DMS153 (cell line): Measurements from ENCODE around the gene PSMD11.

Experiments used
- DNase-seq: peaks from one replicate; lab custom pipeline; 2025; lab: John Stamatoyannopoulos, UW

Gene PSMD11

GRCh38 chr17:32490101-32490482, 45.8 kb downstream of the PSMD11 start:
- DNase-seq, result no peak

GRCh38 chr17:32491371-32492263, 47.3 kb downstream of the PSMD11 start:
- no peak for DNase-seq

DNA sequence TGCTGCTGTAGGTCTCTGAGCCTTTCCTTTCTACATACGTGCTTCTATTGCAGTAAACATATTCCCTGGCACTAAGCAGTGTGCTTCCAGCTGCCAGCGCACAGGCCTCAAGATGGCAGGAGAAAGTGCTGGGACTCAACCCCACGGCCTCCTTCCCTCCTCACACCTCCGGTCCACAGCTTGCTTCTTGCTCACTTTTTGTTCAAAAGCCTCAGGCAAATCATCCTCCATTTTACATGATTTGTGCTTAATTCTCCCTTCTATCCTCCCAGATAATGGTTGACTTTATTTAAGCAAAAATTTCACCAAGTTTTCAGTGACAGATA, 47.9 kb downstream of the PSMD11 start:
- DNase-seq, result no peak

DNA sequence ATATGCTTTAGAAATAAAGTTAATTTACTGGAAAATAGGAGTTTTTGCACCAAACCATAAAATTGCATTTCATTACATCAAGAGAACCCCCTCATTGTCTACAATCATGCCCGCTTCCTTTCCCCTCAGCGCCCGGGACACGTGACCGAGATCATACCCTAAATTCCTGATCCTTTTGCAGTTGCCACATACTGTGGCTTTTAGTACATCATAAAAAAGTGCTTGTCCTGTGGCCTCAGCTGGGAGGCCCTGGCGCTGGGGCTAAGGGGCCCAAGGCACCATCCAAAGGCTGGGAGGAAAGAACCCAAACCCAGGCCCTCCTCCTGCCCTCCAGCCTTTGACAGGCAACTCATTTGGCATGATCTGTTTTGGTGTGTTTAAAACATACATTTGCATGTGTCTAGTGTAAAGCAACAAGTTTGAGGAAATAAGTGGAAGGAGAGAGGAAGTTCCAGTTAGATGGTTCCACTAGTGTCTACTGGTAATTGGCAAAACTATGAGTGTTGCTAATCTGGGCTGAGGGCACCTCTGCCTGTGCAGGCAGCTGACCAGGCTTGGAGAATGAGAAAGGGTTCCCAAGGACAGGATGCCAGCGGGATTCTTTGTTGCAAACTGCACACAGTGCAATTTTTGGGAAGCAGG, 48.5 kb downstream of the PSMD11 start:
- no peak for DNase-seq

DNA sequence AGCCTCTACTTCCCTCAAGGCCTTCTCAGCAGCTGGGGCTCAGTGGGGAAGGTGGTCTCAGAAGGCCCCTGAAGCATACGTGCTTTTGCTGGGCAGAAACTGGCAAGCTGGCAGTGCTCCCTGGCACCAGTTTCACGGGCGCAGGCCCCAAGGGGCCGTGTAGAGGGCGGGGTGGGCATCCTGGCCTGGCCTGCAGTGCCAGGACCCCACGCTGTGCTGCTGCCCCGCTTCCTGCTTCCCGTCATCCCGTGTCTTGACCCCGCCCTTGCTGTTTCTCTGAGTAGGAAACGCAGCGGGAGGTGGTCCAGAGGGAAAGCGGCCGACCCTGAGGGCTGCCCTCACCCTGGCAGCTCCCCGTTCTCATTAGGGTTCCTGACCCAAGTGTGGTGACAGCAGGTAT, 49.3 kb downstream of the PSMD11 start:
- no peak for DNase-seq

DNA sequence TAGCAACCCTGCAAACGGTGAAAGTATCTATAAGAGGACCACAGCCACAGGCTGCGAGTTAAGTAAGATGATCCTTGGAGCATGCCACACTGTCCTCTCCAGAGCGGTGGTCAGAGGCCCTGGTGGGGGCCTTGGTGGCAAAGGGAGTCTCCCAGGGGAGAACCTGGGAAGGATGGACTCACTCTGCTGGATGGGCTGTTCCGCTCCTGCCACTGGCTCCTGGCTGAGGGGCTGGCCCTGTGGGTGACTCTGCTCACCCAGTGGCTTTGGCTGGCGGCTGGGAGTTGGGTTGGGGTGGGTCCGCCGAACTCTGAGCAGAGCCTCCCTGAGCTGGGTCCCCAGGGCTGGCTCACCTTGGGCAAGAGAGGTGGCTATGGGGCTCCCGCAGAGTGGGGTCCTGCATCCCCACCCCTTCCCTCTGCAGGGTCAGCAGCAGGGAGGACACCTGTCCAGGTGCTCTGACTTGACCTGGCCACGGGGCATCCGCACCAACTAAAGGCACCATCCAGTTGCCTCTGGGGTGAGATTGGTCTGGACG, 49.7 kb downstream of the PSMD11 start:
- DNase-seq, result no peak

GRCh38 chr17:32494621-32495358, 50.5 kb downstream of the PSMD11 start:
- DNase-seq, result peak; percentile 29

- no peak for DNase-seq
Observed at GRCh38 chr17:32495359-32496231, 51.3 kb downstream of the PSMD11 start.

DNA sequence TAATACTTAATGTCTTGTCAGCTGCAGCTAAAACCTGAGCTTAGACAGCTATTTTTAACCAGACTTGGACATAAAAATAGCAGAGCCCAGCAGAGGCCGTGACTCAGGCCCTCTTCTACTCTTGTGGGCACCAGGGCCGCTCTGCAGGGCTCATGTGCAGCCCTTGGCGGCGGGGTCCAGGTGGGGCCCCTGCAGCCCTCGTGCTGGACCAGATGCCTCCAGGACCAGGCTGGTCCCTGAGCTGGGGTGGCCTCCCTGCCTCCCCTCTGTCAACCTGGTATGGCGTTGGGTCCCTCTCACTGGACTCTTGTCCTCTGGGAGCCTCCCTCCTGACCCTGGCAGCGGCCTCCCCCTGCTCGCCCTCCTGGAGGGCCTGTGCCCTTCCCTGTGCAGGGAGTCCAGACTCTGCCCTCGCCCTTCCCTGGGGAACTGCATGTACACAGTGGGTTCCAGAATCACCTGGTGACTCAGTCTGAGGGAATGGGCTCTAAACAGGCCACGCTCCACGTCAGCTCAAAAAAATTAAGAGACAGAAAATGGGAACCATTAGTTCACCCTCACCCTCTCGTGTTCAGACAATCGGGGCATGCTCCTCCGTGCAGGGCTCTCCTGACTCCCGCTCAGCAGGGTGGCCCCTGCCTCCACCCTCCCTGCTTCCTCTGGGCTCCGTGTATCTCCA, 52.2 kb downstream of the PSMD11 start:
- no peak for DNase-seq

GRCh38 chr17:32497431-32498205, 53.3 kb downstream of the PSMD11 start:
- DNase-seq, result no peak

- no peak for DNase-seq
Observed at GRCh38 chr17:32498391-32498790, 54.1 kb downstream of the PSMD11 start.

DNA sequence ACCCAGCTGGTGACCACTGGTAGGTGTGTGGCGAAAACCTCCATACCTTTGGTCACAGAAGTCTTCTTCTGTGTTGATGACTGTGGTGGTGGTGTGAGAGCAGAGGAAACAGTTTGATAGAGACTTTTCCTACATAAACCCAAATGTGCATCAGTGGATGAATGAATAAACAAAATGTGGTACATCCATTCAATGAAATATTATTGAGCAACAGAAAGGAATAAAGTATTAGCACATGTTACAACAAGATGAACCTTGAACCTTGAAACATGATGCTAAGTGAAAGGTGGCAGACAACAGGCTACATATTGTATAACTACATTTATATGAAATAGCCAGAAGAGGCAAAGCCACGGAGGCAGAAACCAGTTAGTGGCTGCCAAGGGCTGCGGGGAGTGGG, 57.7 kb downstream of the PSMD11 start:
- no peak for DNase-seq

- DNase-seq, result no peak
Observed at GRCh38 chr17:32502710-32503109, 58.4 kb downstream of the PSMD11 start.

DNA sequence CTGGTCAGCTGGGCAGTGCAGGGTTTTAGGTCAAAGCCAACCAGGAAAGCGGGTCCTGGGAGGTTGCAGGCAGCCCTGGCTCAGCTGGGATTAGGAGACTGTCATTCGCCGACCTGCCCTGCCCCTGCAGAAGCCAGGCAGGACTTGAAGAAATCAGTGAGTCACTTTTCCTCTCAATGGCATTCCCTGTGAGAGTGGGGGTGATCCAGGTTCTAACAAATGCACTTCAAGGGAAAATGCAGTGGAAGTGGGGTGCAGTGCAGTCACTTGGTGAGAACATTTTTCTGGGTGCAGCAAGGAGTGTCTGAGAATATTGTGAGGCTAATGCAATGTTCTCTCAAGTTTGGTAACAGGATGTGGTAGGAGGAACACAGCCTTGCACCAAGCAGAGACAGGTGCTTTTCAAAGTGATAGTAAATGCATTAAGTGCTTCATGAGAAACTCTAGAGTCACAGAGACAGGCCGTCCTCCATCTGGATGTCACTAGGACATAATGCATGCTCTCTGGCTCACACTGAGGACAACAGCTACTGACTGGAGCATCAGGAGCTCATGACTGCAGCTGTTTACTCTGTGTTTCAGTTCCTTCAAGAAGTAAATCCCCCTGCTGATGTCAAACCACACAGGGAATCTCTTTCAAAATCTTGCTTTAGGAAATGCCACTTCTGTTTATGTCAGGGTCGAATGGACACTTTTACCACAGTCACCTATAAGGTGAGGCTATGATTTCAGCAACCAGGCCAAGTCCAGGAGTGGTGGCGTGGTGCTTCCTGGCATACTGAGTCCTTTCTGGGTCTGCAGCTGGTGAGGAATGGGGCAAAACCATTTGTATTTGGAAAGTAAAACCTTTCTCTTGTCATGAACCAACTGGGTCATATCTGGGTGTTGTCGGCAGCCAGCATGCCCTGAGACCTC, 59.2 kb downstream of the PSMD11 start:
- DNase-seq, result no peak

DNA sequence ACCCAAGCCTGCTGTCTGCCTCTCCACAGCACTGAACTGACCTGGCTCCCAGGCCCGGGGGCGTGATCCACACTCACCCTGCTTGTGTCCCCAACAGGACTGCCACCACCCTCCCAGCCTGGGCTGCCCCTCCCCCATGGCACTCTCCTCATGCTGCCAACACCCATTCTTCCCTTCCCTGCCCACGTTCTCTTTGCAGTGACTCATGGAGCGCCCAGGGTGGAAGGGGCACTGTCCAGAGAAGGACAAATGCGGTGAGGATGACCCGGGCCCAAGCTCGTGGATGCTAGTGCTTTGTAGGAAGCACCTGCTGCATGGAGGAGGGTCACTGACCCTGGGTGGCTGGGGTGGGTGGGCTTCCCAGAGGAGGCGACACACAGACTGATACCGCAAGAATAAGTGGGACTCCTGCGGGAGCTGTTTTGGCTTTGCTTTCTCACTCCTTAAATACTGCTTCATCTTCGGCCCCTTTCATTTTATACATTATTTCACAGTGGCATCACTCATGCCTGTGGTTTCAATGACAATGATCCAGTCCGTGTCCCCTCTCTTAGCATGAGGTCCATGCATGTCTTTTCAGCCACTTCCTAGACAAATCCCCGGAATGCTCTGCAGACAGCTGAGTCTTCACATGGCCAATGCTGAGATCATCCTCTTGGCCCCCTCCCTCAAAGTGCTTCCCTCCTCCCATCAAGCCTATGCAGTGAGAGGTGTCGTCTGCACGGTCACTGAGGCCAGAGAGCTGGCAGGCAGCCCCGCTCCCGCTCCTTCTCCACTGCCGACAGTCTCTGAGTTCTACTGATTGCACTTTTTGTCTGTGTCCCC, 60.1 kb downstream of the PSMD11 start:
- no peak for DNase-seq

DNA sequence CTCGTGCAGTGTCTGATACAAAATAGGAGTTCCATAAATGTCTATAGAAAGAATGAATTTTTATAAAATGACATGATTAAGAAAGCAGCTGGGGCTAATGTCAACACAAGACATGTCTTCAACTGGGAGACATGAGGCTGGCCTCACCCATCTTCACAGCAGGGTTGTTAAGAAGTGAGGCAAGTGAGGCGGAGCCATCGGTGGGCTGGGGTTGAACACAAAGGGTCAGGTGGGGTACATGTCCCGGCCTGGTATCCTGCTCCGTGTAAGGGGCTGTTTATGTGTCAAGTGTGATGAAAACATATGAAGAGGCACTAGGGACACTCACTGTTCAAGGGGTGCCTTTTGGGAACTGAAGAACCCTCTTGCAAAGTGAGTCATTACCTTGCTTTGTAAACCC, 64.6 kb downstream of the PSMD11 start:
- DNase-seq, result no peak

DNA sequence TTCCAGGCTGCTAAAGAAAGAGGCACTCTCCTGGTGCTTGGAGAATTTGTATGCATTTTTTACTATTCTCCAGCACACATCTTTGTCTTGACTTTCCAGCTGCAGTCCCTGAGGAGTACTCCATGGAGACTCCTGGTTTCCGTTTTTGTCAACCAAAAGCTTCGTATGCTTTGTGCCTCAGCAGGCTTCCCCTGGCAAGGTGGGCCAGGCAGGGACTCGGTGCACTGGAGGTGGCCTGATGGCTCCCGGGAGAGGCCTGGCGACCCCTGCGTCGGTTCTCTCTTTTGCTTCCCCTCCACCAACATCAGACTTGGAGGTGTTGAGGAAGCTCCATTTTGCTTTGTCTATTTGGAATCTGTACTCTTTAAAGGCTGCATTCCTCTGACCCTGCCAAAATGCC, 66.2 kb downstream of the PSMD11 start:
- DNase-seq, result no peak

GRCh38 chr17:32512328-32512727, 68.0 kb downstream of the PSMD11 start:
- DNase-seq, result no peak
